ENCODE measurements around the gene DOK6.
"Not testable (repeated sequence)": the region's sequence is repeated elsewhere in the genome, so short reads cannot be mapped to it uniquely, and the experiment has no call there.

The DOK6 gene

DNA sequence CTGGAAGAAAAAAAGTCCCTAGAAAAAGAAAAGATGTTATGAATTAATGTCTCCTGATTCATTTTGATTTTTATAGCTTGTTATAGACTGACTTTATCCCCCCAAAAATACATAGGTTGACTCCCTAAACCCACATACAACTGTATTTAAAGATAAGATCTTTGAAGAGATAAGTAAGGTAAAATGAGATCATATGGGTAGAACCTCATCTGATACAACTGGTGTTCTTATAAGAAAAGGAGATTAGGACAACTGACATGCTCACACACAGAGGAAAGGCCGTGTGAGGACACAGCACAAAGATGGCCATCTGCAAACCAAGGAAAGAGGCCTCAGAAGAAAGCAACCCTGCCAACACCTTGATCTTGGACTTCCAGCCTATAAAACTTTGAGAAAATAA lies 429.5 kb downstream of the DOK6 start:
- no peak for DNase-seq

DNA sequence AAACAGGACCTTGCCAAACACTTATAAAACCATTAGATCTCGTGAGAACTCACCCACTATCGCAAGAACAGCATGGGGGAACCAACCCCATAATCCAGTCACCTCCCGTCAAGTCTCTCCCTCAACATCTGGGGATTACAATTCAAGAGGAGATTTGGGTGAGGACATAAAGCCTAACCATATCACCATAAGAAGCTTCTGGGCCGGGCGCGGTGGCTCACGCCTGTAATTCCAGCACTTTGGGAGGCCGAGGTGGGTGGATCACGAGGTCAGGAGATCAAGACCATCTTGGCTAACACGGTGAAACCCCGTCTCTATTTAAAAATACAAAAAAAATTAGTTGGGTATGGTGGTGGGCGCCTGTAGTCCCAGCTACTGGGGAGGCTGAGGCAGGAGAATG lies 434.3 kb downstream of the DOK6 start:
- DNase-seq: not testable (repeated sequence)

DNA sequence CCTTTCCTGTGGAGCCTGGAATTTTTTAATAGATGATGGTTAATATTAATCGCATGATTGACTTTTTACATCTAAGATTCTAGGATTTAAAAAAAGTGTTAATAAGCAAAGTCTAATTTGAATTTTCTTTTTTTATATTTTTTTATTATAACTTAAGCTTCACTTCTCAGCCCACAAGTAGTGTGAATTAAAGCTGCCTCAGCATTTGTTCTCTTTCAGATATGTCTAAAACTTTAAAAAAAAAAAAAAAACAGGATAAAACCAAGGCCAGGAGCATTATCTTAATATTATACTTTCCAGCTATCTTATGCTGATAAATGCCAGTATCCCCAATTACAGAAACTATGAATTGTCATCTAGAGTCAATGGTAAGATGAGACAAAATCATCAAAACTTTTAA lies 437.3 kb downstream of the DOK6 start:
- DNase-seq: no peak

DNA sequence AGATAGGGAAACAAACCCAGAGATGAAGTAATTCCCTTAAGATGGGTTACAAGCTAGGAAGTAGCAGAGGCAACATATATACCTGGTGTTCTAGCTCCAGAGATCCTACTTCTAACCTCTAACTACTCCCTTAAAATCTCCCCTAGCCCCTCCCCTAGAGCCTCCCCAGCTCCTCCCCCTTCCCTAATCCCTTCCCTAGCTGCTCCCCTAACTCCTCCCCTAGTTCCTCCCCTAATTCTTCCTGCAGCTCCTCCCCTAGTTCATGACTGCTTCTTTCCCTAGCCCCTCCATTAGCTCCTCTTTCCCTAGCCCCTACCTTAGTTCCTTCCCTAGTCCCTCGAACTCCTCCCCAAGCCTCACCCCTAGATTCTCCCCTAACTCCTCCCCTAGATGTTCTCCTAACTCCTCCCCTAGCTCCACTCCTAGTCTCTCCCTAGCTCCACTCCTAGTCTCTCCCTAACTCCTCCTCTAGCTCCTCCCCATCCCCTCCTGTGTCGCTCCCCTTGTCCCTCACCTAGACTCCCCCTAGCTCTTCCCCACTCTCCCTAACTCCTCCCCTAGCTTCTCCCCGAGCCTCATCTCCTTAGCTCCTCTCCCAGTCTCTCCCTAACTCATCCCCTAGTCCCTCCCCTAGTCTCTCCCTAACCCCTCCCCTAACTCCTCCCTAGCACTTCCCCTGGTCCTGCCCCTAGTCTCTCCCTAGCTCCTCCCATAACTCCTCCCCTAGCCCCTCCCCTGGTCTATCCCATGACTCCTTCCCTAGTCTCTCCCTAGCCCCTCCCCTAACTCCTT lies 438.1 kb downstream of the DOK6 start:
- peak; percentile 2 for DNase-seq

DNA sequence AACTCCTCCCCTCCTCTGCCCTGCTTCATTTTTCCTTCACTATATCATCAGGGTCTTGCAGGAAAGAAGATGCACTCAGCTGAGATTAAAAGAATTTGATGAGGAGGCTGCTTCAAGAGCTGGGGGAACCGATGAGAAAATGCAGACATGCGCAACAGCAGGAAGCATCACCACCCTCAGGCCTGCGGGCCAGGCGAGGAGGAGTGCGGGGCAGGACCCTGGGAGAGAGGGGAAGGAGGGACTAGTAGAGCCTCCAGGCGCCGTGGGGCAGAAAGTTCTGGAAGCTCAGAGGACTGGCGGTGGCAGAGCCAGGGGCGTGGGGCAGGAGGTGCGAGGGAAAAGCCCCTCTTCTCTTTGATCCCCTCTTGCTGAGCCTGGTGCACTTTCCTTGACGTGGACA lies 438.8 kb downstream of the DOK6 start:
- DNase-seq: no peak

DNA sequence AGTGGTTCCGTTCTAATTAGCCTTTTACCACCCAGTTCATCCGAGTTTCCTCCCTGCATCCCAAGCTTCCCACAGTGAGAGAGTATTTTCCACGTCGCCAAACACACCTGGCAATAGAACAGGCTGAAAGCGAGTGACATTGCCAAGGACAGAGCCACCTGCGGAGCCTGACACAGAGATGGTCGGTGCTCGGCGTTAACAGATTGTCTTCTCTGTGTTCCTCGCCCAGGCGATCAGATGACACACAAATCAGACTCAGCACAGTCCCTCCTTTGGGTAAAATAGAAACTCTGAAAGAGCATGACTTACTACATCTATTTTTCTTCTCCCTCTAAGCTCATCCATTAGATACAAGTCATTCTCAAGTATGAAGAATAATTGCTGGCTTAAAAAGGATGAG lies 439.3 kb downstream of the DOK6 start:
- no peak for DNase-seq

DNA sequence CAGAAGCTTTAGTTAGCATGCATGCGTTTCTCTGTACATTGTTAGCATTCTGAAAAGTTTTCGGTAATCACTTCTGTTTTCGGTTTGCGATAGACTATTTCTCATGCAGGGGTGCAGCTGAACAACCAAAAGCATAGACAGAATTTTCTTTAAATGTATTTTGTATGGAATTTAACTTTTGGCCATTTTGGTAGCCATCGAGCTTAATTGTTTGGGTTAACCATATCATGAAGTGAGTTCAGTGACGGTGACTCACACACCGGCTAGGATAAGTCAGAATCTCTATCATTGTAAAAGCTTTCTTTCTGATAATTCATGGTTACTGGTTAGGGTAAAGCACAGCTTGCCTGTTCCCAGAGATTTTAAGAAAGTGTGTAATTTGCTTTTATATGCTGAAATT lies 439.8 kb downstream of the DOK6 start:
- no peak for DNase-seq

DNA sequence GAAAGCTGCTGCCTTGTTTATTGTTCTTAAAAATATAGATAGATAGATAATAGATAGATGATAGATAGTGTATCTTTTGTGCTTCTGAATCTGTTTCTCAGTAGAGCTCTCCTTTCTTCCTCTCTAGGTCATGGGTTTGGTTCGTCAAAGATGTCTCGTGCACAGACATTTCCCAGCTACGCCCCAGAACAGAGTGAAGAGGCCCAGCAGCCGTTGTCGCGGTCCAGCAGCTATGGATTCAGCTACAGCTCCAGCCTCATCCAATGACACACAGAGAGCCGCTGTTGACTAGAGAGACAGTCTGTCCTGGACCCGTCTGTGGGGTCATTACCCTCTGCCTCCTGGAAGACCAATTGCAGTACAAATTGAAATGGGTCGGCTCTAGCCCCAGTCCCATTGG lies 440.4 kb downstream of the DOK6 start:
- no peak for DNase-seq

DNA sequence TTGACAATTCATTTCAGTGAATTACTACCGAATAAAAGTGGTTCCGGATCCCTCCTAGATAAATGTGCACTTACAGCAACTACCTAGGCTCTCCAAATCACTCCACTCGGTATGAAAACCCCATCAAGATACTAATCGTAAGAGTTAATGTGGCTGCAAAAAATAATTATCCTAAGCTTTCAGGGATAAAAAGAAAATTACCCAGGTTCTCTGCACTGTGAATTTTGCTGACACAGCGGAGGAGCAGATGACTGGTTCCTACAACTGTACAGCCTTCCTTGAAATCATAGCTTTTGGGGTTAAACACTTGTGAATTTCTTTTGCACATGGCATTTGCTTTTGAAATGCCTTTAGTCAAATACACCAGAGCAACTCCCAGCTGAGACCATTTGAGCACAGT lies 442.3 kb downstream of the DOK6 start:
- DNase-seq: no peak

DNA sequence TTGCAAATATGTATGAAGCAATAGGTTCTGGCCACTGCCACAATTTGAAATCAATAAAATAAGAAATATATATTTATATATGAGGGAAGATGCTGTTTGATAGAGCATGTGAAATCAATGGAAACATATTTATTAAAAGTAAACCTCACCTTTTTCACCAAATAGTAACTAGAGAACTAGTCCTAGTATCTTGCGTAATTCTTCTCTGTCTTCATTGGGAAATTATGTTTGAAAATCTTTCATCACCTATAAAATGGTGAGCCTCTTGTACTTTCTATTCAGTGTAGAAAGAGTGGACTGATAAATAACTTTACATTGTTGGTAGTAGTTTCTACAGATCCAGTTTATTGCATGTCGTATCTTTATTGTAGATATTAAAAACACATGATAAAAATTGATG lies 444.0 kb downstream of the DOK6 start:
- no peak for DNase-seq

DNA sequence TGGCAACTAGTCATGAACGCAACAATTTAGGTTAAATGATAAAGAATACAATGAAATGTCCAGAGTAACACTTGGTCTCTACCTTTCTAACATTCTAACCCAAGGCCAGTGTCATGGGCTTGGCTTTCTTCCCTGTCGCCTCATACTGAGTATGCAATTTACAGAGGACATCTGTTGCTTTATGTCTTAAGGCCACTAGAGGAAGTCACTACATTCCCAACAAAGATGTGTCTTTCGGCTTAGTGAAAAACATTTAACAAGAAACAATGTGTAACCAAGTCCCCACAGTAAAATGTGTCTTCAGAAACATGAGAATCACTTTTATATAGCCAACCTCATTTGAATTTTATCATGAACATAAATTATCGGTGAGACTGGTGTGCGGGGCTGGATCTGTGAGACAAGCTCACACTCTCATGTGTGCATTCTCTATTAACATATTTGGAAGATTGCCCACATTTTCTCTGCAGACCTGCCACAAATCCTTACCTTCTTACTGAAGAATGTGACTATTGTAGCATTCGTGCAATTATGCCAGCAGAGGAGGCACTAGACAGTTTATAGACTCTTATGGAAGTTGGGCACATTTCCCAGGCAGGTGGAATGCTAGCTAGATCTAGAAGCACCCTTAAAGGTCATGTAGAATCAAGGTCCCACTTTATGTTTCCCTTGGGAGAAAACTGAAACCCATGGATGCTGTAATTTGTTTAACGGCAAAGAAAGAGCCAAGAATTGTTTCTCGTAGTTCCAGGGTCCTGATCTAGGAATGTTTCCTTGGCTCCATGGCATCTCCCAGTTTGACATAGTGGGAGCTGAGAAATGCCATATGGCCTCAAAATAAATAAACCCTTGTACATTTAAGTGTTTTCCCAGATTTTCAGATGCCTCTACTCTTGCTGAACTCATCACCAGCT lies 445.2 kb downstream of the DOK6 start:
- DNase-seq: no peak

DNA sequence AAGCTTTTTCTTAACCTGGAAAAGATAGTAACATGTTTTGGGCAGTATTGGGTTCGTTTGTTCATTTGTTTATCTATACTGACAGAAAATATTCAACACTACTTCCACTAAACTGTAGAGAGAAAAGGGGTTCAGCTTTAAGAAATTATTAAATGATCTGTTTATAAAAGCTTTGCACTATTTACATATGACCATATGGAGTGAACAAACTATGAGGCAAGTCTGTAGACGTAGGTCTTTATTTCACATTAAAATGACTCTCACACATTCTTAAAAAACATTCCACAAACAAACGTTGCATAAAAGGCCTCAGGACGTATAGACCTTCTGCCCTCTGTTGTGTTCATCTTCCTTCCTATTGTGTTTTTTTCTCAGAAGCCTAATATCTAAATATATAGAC lies 452.4 kb downstream of the DOK6 start:
- DNase-seq: no peak

DNA sequence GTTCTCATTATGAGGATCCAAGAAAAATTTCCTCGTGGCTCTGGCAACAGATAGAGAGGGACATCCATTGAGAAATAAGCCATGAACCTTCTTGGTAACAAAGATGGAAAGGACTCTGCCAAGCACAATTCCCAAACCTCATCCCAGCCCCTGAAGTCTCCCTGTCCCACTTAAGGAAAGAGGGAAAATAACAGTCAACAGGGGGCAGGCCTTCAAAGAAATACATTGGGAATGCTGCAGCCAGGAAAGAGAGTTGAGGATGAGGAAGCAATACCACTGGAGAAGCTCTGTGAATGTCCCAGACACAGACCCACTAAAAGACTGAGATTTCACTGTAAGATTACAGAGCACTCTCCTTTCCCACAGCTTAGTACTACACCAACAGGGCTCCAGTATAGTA lies 453.8 kb downstream of the DOK6 start:
- no peak for DNase-seq

DNA sequence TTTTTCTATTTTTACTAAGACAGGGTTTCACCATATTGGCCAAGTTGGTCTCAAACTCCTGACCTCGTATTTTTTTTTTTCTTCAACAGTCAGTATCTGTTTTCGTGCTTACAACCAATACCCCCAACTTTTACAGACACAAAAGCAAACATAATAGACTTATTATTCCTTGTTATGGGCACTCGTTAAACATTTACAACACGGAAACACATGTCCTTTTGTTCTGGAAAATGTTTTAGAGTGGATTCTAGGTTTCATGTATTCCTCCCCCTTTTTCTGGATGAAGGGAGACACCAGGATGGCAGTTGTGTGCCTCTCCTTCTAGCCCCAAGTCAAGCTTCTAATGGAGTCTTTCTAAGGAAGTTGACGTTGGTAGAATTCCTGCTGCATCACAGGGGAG lies 458.2 kb downstream of the DOK6 start:
- no peak for DNase-seq

DNA sequence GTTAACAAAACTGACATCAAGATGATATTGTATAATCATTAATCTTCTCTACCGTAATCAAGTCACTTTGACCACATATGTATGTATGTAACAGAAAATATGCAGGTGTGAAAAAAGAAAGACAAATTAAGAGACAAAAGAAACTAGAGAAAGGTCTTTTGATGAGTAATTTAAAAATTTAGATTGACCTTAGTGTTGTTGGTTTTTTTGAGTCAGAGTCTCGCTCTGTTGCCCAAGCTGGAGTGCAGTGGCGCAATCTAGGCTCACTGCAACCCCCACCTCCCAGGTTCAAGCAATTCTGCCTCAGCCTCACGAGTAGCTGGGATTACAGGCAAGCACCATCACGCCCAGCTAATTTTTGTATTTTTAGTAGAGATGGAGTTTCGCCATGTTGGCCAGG lies 464.1 kb downstream of the DOK6 start:
- not testable (repeated sequence) for DNase-seq

DNA sequence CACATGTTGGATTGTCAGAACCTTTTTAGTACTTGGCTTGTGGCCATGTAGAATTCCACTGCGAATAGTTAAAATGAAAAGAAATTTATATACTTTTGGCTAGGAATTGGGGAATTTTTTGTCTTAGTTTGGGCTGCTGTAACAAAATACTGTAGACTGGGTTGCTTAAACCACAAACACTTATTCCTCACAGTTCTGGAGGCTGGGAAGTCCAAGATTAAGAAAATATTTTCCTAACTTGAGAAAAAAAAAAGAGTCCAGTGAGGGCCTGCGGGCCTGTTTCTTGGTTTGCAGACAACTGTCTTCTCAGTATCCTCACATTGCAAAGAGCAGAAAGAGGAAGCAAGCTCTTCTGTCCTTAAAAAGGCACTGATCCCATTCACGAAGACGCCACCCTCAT lies 465.1 kb downstream of the DOK6 start:
- DNase-seq: no peak

DNA sequence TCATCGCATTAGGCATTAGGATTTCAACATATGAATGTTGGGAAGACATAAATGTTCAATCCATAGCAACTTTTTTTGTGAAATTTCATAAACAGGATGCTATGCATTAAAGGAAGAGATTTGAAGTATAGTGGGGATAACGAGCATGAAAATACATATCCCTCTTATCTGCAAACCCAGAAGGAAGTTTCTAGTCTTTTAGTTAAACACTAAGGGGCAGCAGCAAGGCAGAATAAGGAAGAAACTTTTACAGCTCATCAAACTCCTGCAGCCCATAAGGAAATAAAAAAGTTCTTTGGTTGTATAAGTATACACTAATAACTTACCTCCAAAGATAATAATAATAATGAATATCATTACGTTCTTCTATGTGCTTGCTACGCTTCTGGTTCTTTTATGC lies 465.5 kb downstream of the DOK6 start:
- no peak for DNase-seq

DNA sequence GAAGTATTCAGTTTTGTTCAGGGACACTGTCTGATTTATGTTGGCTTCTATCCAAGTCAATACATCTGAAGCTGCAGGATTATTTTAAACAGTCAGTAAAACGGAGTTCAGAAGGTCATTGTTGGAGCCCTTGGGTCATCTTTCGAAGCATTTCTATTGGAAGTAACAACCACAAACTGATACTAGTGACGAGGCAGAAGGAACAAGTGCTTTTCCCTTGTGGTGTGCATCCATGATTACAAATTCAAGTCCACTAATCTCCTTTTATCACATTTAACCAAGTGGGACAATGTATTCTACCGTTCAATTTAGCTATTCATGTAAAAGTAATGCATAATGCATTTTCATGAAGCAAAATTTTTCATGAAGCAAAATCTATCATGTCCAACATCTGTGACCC lies 470.0 kb downstream of the DOK6 start:
- no peak for DNase-seq

DNA sequence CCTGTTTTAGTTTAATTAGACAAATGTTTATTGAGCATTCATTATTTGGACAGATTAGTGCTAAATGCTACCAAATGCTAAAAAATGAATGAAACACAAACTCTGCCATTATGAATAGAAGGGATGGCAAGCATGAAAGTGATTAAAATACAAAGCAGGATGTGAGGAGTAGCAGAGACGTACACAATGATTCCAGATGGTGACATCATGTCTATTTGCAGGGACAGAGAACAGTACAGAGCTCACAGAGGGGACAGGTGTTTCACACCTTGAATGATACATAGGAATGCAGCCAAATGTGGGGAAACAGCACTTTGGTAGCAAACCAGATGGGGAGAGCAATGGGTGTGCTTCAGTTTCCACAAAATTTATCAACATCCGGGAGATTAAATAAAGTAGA lies 470.7 kb downstream of the DOK6 start:
- DNase-seq: no peak

DNA sequence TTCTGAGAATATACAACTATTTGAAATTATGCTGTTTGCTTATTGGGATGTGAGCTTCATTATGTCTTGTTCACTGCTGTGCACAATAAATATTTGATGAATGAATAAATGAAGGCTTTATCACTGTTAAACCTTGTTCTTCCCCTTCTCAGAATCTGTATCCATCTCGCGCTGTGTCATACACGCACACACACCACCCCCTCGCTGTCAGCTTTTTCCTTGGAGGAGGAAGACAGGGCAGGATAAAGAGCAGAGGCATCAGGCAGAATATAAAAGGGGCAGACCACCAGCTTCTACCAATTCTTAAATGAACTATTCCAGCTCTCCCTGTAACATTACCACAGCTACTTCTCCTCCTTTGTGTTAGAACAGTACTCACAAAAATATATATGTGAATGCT lies 472.0 kb downstream of the DOK6 start:
- no peak for DNase-seq

DNA sequence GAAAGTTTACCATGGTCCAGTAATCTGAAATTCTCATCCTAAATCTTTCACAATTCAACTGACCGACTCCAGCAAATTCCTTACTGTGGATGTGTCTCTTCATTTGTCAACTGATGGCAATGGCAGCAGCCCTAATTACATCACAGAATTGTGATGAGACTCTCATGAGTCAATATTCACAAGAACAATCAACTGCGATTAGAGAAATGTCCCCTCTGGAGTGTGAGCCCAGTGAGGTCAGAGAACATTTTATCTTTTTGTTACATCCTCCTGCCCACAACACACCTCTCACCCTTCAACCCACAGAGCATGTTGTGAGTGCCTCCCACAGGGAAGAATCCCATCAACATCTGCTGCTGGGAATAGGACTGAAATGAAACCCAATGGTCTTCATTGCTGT lies 473.4 kb downstream of the DOK6 start:
- no peak for DNase-seq

DNA sequence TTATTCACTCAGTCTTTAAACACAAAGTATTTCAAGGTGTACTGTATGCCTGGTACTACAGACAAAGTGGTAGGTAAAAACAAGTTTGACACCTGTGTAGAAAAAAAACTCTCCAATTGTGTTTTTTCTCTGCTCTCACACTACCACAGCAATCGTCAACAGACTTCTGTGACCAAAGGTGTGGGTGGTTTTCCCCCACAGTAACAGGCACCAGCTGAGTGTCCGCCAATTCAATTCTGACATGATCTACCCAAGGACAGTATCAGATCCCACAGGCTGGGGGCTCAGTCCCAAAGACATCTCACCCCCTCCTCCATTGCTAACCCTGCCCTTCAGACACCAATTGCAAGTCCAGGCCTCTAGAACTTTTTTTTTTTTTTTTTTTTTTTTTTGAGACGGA lies 475.8 kb downstream of the DOK6 start:
- DNase-seq: no peak

DNA sequence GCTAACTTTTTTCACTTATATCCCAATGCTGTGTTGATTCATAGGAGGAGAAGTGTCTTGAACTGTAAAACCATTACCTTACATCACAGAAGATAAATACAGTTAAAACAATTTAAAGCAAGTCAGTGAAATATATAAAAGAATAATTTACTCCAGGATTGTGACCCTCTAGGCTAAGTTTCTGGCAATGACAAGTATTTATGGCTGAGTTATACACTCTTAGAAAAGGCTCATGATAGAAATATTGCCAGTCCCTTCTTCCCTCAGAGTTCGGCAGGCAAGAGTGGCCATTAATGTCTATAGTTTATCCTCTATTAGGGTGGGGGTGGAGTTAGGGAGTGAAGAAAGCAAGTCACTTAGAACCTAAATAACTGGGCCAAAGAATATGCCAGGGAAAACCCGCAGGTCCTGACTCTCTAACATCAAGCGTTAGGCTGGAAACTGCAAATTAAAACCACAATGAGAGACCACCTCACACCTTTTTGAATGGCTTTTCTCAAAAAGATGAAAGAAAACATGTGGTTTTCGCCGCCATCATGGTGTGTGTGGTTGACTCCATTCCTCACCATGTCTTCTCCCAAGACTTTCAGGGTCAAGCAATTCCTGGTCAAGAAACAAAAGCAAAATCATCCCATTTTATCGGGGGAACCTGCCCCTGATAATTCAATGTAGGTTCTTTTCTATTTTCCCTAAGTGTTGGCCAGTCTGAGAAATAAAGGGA lies 477.7 kb downstream of the DOK6 start:
- DNase-seq: no peak

DNA sequence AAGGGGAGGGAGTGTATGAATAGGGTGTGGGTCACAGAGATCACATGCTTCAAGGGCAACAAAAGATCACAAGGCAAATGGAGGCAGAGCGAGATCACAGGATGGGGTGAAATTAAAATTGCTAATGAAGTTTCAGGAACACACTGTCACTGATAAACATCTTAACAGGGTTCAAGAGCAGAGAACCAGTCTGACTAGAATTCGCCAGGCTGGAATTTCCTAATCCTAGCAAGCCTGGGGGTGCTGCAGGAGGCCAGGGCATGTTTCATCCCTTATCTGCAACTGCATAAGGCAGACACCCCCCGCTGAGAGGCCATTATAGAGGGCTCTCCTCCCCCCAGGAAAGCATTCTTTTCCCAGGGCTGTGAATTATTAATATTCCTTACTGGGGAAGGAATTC lies 478.4 kb downstream of the DOK6 start:
- DNase-seq: not testable (repeated sequence)
